HG03159 (cell line): Measurements from ENCODE around the gene CKLF.

Source experiments
- ATAC-seq: cut with Tn5 transposase; IDR thresholded peaks from one replicate; pipeline ENCODE4 v1.9.1; 2021; ENCODE audit warnings: mild to moderate bottlenecking, moderate library complexity; ENCODE audit not compliant: unreplicated experiment

Gene CKLF

DNA sequence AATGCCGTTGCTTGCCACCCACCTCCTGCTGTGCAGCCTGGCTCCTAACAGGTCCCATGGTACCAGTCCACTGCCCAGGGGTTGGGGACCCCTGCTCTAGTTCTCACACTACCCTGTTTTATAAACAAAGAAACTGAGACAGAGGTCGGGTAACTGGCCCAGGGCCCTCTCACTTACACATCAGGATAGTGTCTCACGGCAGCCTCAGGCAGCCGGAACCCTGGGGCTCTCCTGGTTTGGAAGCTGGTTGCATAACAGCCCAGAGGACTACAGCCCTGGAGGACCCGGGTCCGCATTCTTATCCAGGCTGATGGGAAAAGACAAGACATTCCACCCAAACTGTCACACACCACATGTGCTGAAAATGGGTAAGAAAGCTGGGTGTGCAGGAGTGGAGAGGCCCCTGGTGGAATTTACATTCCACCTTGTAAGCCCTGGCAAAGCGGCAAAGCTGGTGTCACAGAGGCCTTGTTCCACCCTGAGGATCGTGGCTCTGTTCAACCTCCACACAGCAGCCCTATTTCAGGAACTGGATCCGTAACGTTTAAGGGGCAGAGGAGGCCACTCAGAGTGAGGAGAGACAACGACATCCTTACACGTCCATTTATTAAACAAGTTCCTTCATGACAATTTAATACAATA is 61.9 kb downstream of the CKLF start:
- ATAC-seq, result no peak
